H9 (cell line): ENCODE data around the gene GTF2A1L. TPM values are rescaled to one million over a fixed set of nuclear protein-coding genes. Genes with fewer than 3 reads are reported as not detected.

Source experiments
- DNase-seq: peaks from one replicate; pipeline ENCODE4 v3.0.0-alpha.2; 2017
- H2AFZ ChIP-seq: one replicate; pipeline ENCODE4 v1.6.1; 2013; ENCODE audit warnings: mild to moderate bottlenecking, low read length, control low read depth, moderate library complexity
- H2AK5ac ChIP-seq: 2 replicates; pipeline ENCODE4 v1.6.1; 2013; ENCODE audit warnings: low read length, control low read depth, mixed read lengths; ENCODE audit not compliant: insufficient read length
- H2BK120ac ChIP-seq: one replicate; pipeline ENCODE4 v1.6.1; 2013; ENCODE audit warnings: low read depth, mild to moderate bottlenecking, low read length, control low read depth, inconsistent platforms; ENCODE audit not compliant: poor library complexity, severe bottlenecking
- H2BK12ac ChIP-seq: 2 replicates; pipeline ENCODE4 v1.6.1; 2013; ENCODE audit warnings: low read length, control low read depth, mixed read lengths, low read depth; ENCODE audit not compliant: insufficient read length
- H2BK15ac ChIP-seq: 2 replicates; pipeline ENCODE4 v1.6.1; 2013; ENCODE audit warnings: low read depth, low read length, control low read depth
- H2BK20ac ChIP-seq: one replicate; pipeline ENCODE4 v1.6.1; 2013; ENCODE audit warnings: low read depth, mild to moderate bottlenecking, low read length, control low read depth, inconsistent platforms; ENCODE audit not compliant: poor library complexity, severe bottlenecking
- H2BK5ac ChIP-seq: 2 replicates; pipeline ENCODE4 v1.6.1; 2013; ENCODE audit warnings: low read length, control low read depth, mixed read lengths; ENCODE audit not compliant: insufficient read length
- H3K14ac ChIP-seq: 2 replicates; pipeline ENCODE4 v1.6.1; 2013; ENCODE audit warnings: low read length, control low read depth; ENCODE audit not compliant: insufficient read depth
- H3K18ac ChIP-seq: 2 replicates; pipeline ENCODE4 v1.6.1; 2013; ENCODE audit warnings: low read depth, mild to moderate bottlenecking, mixed read lengths, low read length, control low read depth; ENCODE audit not compliant: insufficient read length
- H3K23ac ChIP-seq: 2 replicates; pipeline ENCODE4 v1.6.1; 2013; ENCODE audit warnings: low read length, control low read depth, mixed read lengths, low read depth; ENCODE audit not compliant: insufficient read length
- H3K23me2 ChIP-seq: 2 replicates; pipeline ENCODE4 v1.6.1; 2013; ENCODE audit warnings: low read depth, mild to moderate bottlenecking, mixed read lengths, low read length, control low read depth; ENCODE audit not compliant: insufficient read length, poor library complexity, severe bottlenecking
- H3K27ac ChIP-seq: 2 replicates; pipeline ENCODE4 v1.5.1; 2013; ENCODE audit warnings: low read length, control low read depth, mixed read lengths, low read depth; ENCODE audit not compliant: insufficient read length
- H3K27me3 ChIP-seq: 2 replicates; pipeline ENCODE4 v1.6.1; 2013; ENCODE audit warnings: low read length, control low read depth, inconsistent platforms; ENCODE audit not compliant: insufficient read depth
- H3K4ac ChIP-seq: 2 replicates; pipeline ENCODE4 v1.6.1; 2013; ENCODE audit warnings: low read depth, mild to moderate bottlenecking, control low read depth, inconsistent platforms, low read length, moderate library complexity
- H3K4me1 ChIP-seq: 2 replicates; pipeline ENCODE4 v1.6.1; 2013; ENCODE audit warnings: low read length, control low read depth, inconsistent platforms; ENCODE audit not compliant: insufficient read depth
- H3K4me2 ChIP-seq: 2 replicates; pipeline ENCODE4 v1.6.1; 2013; ENCODE audit warnings: low read length, control low read depth, mixed read lengths; ENCODE audit not compliant: insufficient read length, insufficient read depth
- H3K56ac ChIP-seq: 2 replicates; pipeline ENCODE4 v1.6.1; 2013; ENCODE audit warnings: low read depth, mild to moderate bottlenecking, mixed read lengths, low read length, control low read depth; ENCODE audit not compliant: insufficient read length
- H3K79me1 ChIP-seq: 2 replicates; pipeline ENCODE4 v1.6.1; 2013; ENCODE audit warnings: low read depth, mild to moderate bottlenecking, moderate library complexity, low read length, control low read depth, inconsistent platforms; ENCODE audit not compliant: insufficient read depth, poor library complexity, severe bottlenecking
- H3K79me2 ChIP-seq: 2 replicates; pipeline ENCODE4 v1.6.1; 2013; ENCODE audit warnings: low read length, control low read depth, inconsistent platforms; ENCODE audit not compliant: insufficient read depth
- H3K9ac ChIP-seq: 2 replicates; pipeline ENCODE4 v1.6.1; 2013; ENCODE audit warnings: low read length, control low read depth, mixed read lengths; ENCODE audit not compliant: insufficient read length; ENCODE audit errors: extremely low read depth
- H3K9me3 ChIP-seq: one replicate; pipeline ENCODE4 v1.6.1; 2013; ENCODE audit warnings: low read depth, low read length, inconsistent platforms; ENCODE audit not compliant: control insufficient read depth
- H3T11ph ChIP-seq: one replicate; pipeline ENCODE4 v1.6.1; 2013; ENCODE audit warnings: mild to moderate bottlenecking, low read length, control low read depth, inconsistent platforms
- H4K20me1 ChIP-seq: one replicate; pipeline ENCODE4 v1.6.1; 2013; ENCODE audit not compliant: control insufficient read depth, insufficient read length, insufficient read depth
- H4K5ac ChIP-seq: 2 replicates; pipeline ENCODE4 v1.6.1; 2013; ENCODE audit warnings: low read depth, mild to moderate bottlenecking, mixed read lengths, low read length, control low read depth; ENCODE audit not compliant: insufficient read length
- H4K8ac ChIP-seq: replicated peaks from 2 replicates; pipeline ENCODE4 v1.6.1; 2013; ENCODE audit warnings: low read length, control low read depth, mixed read lengths, low read depth; ENCODE audit not compliant: insufficient read length
- H4K91ac ChIP-seq: 2 replicates; pipeline ENCODE4 v1.6.1; 2013; ENCODE audit warnings: low read depth, mild to moderate bottlenecking, moderate library complexity, mixed read lengths, low read length, control low read depth; ENCODE audit not compliant: insufficient read length
- H3K27ac Mint-ChIP-seq, 3 experiments: 2 replicates in 2 of 3; 3 replicates in 1 of 3; pipeline ENCODE4 v1.8.0; 2020 to 2021; ENCODE audit warnings: mixed read lengths in 3 of 3, mild to moderate bottlenecking in 1 of 3, moderate library complexity in 1 of 3
- H3K27me3 Mint-ChIP-seq: 2 replicates; pipeline ENCODE4 v1.8.0; 2021; ENCODE audit warnings: low read depth, mild to moderate bottlenecking, moderate library complexity, mixed read lengths
- H3K36me3 Mint-ChIP-seq, 3 experiments: 2 replicates in 2 of 3; 3 replicates in 1 of 3; pipeline ENCODE4 v1.8.0; 2020 to 2021; ENCODE audit warnings: low read depth in 3 of 3, mixed read lengths in 3 of 3; ENCODE audit not compliant: insufficient read depth in 1 of 3
- H3K4me1 Mint-ChIP-seq, 2 experiments: 2 replicates each; pipeline ENCODE4 v1.8.0; 2020; ENCODE audit warnings: mixed read lengths in 2 of 2
- H3K4me3 Mint-ChIP-seq, 2 experiments: 2 replicates in 1 of 2; 3 replicates in 1 of 2; pipeline ENCODE4 v1.8.0; 2020 to 2021; ENCODE audit warnings: mild to moderate bottlenecking in 2 of 2, mixed read lengths in 2 of 2, moderate library complexity in 1 of 2
- H3K9me3 Mint-ChIP-seq, 2 experiments: 2 replicates in 1 of 2; 3 replicates in 1 of 2; pipeline ENCODE4 v1.8.0; 2020; ENCODE audit warnings: mild to moderate bottlenecking in 2 of 2, mixed read lengths in 2 of 2, moderate library complexity in 1 of 2
- CTCF ChIP-seq: fragments of 200-600 bp; sonication (generic); conservative IDR thresholded peaks from 3 replicates; pipeline ENCODE4 v1.8.0; 2021; ENCODE audit warnings: antibody characterized with exemption, mild to moderate bottlenecking
- WGBS: extraction: QIAGEN DNeasy Blood & Tissue Kit; methylation state at CpG from one replicate; pipeline ENCODE4 v1.1.7; 2013; ENCODE audit warnings: missing lambda C conversion rate, low lambda C conversion rate, mixed read lengths; ENCODE audit not compliant: insufficient read length; ENCODE audit errors: extremely low coverage; 5-methylcytosine and 5-hydroxymethylcytosine counted together
- total RNA-seq: library from RNA; stranded (reverse); gene quantifications from 2 replicates; pipeline ENCODE4 v1.2.1, GENCODE V29; 2021

The GTF2A1L gene
- total RNA-seq, 1 experiment from 2014 or later: not detected

GRCh38 chr2:48638261-48638660 is 20.6 kb downstream of the GTF2A1L start:
- no peak overlapping the region for H2AK5ac ChIP-seq
- H3K4me2 ChIP-seq: no peak overlapping the region
- no peak for DNase-seq
- no peak overlapping the region for H3T11ph ChIP-seq
- H4K5ac ChIP-seq: no peak overlapping the region
- H3K79me1 ChIP-seq: no peaks in the 10 kb centered on the region
- H3K4ac ChIP-seq: no peak overlapping the region
- H3K18ac ChIP-seq: no peak overlapping the region
- no peak overlapping the region for H3K27ac ChIP-seq
- H2BK20ac ChIP-seq: no peak overlapping the region
- TF ChIP-seq CTCF: no peak
- H3K4me1 ChIP-seq: no peaks in the 10 kb centered on the region
- H3K27me3 ChIP-seq: no peaks in the 10 kb centered on the region
- no peak overlapping the region for H3K56ac ChIP-seq
- Mint-ChIP-seq H3K36me3 (peaks cover 0 to 5% (median 2%) of the 10 kb centered on the region in 3 experiments; a peak in 2 of 7 replicates), H3K9me3 (peaks cover 8 to 9% of the 10 kb centered on the region in 2 experiments; a peak in 4 of 5 replicates), H3K27me3 (no peaks in the 10 kb centered on the region), H3K4me3 (no peak overlapping the region), H3K27ac (no peak overlapping the region), H3K4me1 (no peaks in the 10 kb centered on the region)
- H4K20me1 ChIP-seq: no peaks in the 10 kb centered on the region
- H3K23me2 ChIP-seq: no peaks in the 10 kb centered on the region
- H3K9ac ChIP-seq: no peak overlapping the region
- no peak overlapping the region for H3K14ac ChIP-seq
- no peak overlapping the region for H2AFZ ChIP-seq
- H3K79me2 ChIP-seq: no peaks in the 10 kb centered on the region
- no peak overlapping the region for H4K91ac ChIP-seq
- no peak overlapping the region for H2BK5ac ChIP-seq
- no peak overlapping the region for H2BK12ac ChIP-seq
- H3K23ac ChIP-seq: no peak overlapping the region
- H2BK120ac ChIP-seq: no peak overlapping the region
- no peak overlapping the region for H2BK15ac ChIP-seq
- WGBS: no CpG with 5 or more reads among the region's 1 CpG
- no peaks in the 10 kb centered on the region for H3K9me3 ChIP-seq
- H4K8ac ChIP-seq: no peak overlapping the region
